Fibroblast of lung (primary cell): ENCODE data around the gene MANEA. TPM values are rescaled to one million over a fixed set of nuclear protein-coding genes. Genes with fewer than 3 reads are reported as not detected.

Source experiments
- DNase-seq, 2 donors: peaks; one replicate each; pipeline versions ENCODE4 v3.0.0 to v3.0.0-alpha.2; 2010; ENCODE audit warnings: low read depth in 2 of 2
- H2AFZ ChIP-seq: 2 replicates; pipeline ENCODE4 v1.5.1; 2012; ENCODE audit warnings: low read length, control low read depth, inconsistent platforms
- H3K27ac ChIP-seq: 2 replicates; pipeline ENCODE4 v1.5.1; 2011; ENCODE audit warnings: low read length, control low read depth; ENCODE audit not compliant: insufficient read depth
- H3K27me3 ChIP-seq: 2 replicates; pipeline ENCODE4 v1.5.1; 2011; ENCODE audit warnings: mild to moderate bottlenecking, low read length; ENCODE audit not compliant: control insufficient read depth, insufficient read depth
- H3K36me3 ChIP-seq: 2 replicates; pipeline ENCODE4 v1.5.1; 2011; ENCODE audit warnings: low read length; ENCODE audit not compliant: control insufficient read depth, insufficient read depth
- H3K4me1 ChIP-seq: 2 replicates; pipeline ENCODE4 v1.5.1; 2011; ENCODE audit warnings: low read length; ENCODE audit not compliant: control insufficient read depth, insufficient read depth; ENCODE audit errors: extremely low read depth
- H3K4me2 ChIP-seq: 2 replicates; pipeline ENCODE4 v1.5.1; 2011; ENCODE audit warnings: low read length, control low read depth; ENCODE audit not compliant: insufficient read depth; ENCODE audit errors: extremely low read depth
- H3K4me3 ChIP-seq, 4 experiments: fragments of 200-600 bp in 1 of 4; sonication (generic) in 1 of 4; replicated peaks in 1 of 4; 2 replicates each; pipeline ENCODE4 v1.5.1; 2011 to 2016; ENCODE audit warnings: low read length in 4 of 4, low read depth in 3 of 4, mild to moderate bottlenecking in 3 of 4, control low read depth in 2 of 4, inconsistent platforms in 1 of 4, mixed read lengths in 1 of 4; ENCODE audit not compliant: insufficient read depth in 1 of 4; ENCODE audit errors: control extremely low read depth in 1 of 4
- H3K79me2 ChIP-seq: 2 replicates; pipeline ENCODE4 v1.5.1; 2012; ENCODE audit warnings: mild to moderate bottlenecking, low read length, inconsistent platforms; ENCODE audit not compliant: control insufficient read depth, insufficient read depth
- H3K9ac ChIP-seq: 2 replicates; pipeline ENCODE4 v1.5.1; 2011; ENCODE audit warnings: mild to moderate bottlenecking, low read length, control low read depth; ENCODE audit not compliant: insufficient read depth
- H3K9me3 ChIP-seq: 2 replicates; pipeline ENCODE4 v1.5.1; 2012; ENCODE audit warnings: low read depth, low read length; ENCODE audit not compliant: control insufficient read depth, insufficient read depth
- H4K20me1 ChIP-seq: 2 replicates; pipeline ENCODE4 v1.5.1; 2011; ENCODE audit warnings: low read length; ENCODE audit not compliant: control insufficient read depth, insufficient read depth; ENCODE audit errors: extremely low read depth
- EZH2 ChIP-seq: IDR thresholded peaks from 2 replicates; pipeline ENCODE4 v1.5.1; 2012; ENCODE audit warnings: low read length, control low read depth, mild to moderate bottlenecking; ENCODE audit errors: missing control alignments
- polyA plus RNA-seq, 2 donors: library from polyadenylated mRNA; depleted of rRNA in 1 of 2; stranded (reverse) in 1 of 2; unstranded in 1 of 2; fragments of >200 nt; gene quantifications; 2 replicates each; pipeline ENCODE4 v1.2.1, GENCODE V29; 2011 to 2012; ENCODE audit warnings: missing spikeins in 1 of 2
- total RNA-seq: library from RNA; depleted of rRNA; stranded (reverse); fragments of >200 nt; gene quantifications from 2 replicates; pipeline ENCODE4 v1.2.1, GENCODE V29; 2014
- TF ChIP-seq, protein P1 (sequence below), 2 donors: IDR thresholded peaks in 1 of 2; conservative IDR thresholded peaks in 1 of 2; 1 replicate in 1 of 2; 2 replicates in 1 of 2; pipeline ENCODE4 v1.5.1; 2011 to 2012; ENCODE audit warnings: low read length in 2 of 2, control low read depth in 1 of 2, inconsistent platforms in 1 of 2, low read depth in 1 of 2, mild to moderate bottlenecking in 1 of 2

MANEA gene
- total and polyA plus RNA-seq, 2 donors (not counting 1 experiment from before 2014, with no cell fraction given) = 10.9 to 16.8 TPM

DNA sequence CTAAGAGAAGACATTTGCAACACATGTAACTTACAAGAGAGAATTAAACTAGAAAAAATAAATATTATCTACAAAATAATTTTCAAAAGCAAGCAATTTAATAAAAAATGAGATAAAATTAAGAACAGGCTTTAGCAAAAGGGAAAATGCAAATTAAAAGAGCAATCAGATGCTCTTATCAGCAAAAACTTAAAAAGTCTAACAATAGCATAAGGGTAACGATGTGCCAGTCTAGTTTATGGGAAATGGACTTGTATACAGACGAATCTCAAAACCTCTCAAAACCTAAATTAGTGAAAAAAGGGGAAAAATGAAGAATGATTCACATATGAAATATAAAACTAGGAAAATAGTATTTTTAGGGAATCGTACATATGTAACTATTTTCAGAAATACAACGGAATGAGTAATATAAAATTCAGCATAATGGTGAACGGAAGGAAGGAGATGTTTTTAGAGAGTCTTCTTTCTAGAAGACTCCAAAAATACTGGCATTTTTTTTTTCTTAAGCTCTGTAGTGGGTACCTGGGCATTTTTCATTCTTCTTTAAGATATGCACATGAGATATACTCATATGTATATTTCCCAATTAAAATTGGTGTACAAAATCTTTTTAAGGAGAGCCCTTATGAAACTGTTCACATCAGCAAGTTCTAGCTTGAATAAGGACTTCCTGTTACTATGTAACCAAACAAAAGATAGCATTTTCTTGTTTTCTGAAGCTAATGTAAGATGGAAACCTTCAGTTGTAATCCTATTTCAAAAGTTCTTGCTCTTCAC, 927 bp upstream of the MANEA start:
- Histone ChIP-seq H3K36me3 (no peaks in the 10 kb centered on the region), H3K4me1 (peaks cover 2% of the 10 kb centered on the region), H3K4me2 (peak overlapping the region; percentile 81), H3K9ac (peak overlapping the region; percentile 25), H4K20me1 (no peaks in the 10 kb centered on the region), H3K27ac (peak overlapping the region; percentile 58), H3K27me3 (no peaks in the 10 kb centered on the region), H2AFZ (peak overlapping the region; percentile 35), H3K4me3 (peak overlapping the region; percentile 41 to 93 (median 72)), H3K9me3 (no peaks in the 10 kb centered on the region), H3K79me2 (peaks cover 19% of the 10 kb centered on the region)
- DNase-seq = peak; percentile 16 to 41
- TF ChIP-seq EZH2 = no peak
- TF ChIP-seq, protein P1, sequence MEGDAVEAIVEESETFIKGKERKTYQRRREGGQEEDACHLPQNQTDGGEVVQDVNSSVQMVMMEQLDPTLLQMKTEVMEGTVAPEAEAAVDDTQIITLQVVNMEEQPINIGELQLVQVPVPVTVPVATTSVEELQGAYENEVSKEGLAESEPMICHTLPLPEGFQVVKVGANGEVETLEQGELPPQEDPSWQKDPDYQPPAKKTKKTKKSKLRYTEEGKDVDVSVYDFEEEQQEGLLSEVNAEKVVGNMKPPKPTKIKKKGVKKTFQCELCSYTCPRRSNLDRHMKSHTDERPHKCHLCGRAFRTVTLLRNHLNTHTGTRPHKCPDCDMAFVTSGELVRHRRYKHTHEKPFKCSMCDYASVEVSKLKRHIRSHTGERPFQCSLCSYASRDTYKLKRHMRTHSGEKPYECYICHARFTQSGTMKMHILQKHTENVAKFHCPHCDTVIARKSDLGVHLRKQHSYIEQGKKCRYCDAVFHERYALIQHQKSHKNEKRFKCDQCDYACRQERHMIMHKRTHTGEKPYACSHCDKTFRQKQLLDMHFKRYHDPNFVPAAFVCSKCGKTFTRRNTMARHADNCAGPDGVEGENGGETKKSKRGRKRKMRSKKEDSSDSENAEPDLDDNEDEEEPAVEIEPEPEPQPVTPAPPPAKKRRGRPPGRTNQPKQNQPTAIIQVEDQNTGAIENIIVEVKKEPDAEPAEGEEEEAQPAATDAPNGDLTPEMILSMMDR (conservative IDR thresholded peaks at IDR 0.05 in 1 of 2, IDR thresholded peaks at IDR 0.05 in 1 of 2; ENCODE audit: low read depth in 1 of 2, low read length in 2 of 2) = no peak

DNA sequence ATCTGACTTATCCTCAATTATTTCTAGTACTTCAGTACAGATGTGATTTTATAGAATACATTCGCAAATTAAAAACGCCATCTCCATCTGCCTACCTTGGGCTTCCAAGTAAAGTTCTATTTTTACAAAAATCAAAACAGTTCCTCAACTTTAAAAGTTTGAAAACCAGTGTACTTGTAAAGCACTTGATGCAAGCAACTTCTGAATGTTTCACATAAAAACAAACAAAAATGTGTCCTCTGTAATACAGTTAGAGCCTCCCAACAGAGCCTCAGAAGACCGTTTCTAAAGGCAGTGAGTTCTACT, 384 bp upstream of the MANEA start:
- no peaks in the 10 kb centered on the region for H4K20me1 ChIP-seq
- peaks cover 2% of the 10 kb centered on the region for H3K4me1 ChIP-seq
- peak overlapping the region; percentile 46 for H3K4me2 ChIP-seq
- H3K4me3 ChIP-seq = peak overlapping the region; percentile 41 to 93 (median 72)
- H3K27ac ChIP-seq = peak overlapping the region; percentile 58
- peak overlapping the region; percentile 25 for H3K9ac ChIP-seq
- H3K36me3 ChIP-seq = no peaks in the 10 kb centered on the region
- peaks cover 19% of the 10 kb centered on the region for H3K79me2 ChIP-seq
- H3K27me3 ChIP-seq = no peaks in the 10 kb centered on the region
- no peak for DNase-seq
- TF ChIP-seq, protein P1 (conservative IDR thresholded peaks at IDR 0.05 in 1 of 2, IDR thresholded peaks at IDR 0.05 in 1 of 2; ENCODE audit: low read depth in 1 of 2, low read length in 2 of 2) = no peak
- no peak for TF ChIP-seq EZH2
- no peaks in the 10 kb centered on the region for H3K9me3 ChIP-seq
- peak overlapping the region; percentile 84 for H2AFZ ChIP-seq

DNA sequence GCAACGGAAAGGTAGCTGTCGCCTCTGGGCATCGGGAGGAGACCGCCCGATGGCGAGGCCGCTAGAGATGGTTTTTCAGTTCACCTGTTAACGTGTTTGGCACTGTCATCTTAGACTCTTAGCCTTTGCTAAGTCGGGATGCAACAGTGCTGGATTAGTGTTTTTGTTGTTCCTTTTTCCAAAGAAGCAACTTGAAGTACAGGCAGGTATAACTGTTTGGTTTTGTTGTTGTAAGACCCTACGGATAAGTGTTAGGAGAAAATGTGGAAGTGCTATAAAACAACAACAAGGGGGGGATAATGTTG, 723 bp downstream of the MANEA start:
- Histone ChIP-seq H4K20me1 (no peaks in the 10 kb centered on the region), H3K27me3 (no peaks in the 10 kb centered on the region), H3K9me3 (no peaks in the 10 kb centered on the region), H3K4me2 (peak overlapping the region; percentile 99), H2AFZ (peak overlapping the region; percentile 95), H3K4me1 (peaks cover 2% of the 10 kb centered on the region), H3K36me3 (no peaks in the 10 kb centered on the region), H3K79me2 (peaks cover 24% of the 10 kb centered on the region), H3K27ac (peak overlapping the region; percentile 97), H3K9ac (peak overlapping the region; percentile 79), H3K4me3 (peak overlapping the region; percentile 41 to 93 (median 86))
- peak in 1 of 2 donors; percentile 20 for DNase-seq
- no peak for TF ChIP-seq EZH2
- TF ChIP-seq, protein P1 (conservative IDR thresholded peaks at IDR 0.05 in 1 of 2, IDR thresholded peaks at IDR 0.05 in 1 of 2; ENCODE audit: low read depth in 1 of 2, low read length in 2 of 2) = no peak
